DND-41 (cell line): ENCODE results near the gene OR6B3.

ENCODE experiments used
- ATAC-seq: fragments of 200-7000 bp; cut with Tn5 transposase; 3 replicates; pipeline ENCODE4 v1.9.1; 2021; ENCODE audit warnings: low read depth; ENCODE audit not compliant: insufficient read depth
- DNase-seq: peaks from one replicate; pipeline ENCODE4 v3.0.0-alpha.2; 2020
- H2AFZ ChIP-seq: 2 replicates; pipeline ENCODE4 v1.6.0; 2012; ENCODE audit warnings: low read depth, low read length
- H3K27ac ChIP-seq: 2 replicates; pipeline ENCODE4 v1.5.1; 2012; ENCODE audit warnings: low read length, inconsistent platforms
- H3K27me3 ChIP-seq: fragments of 200-600 bp; sonication (generic); 2 replicates; pipeline ENCODE4 v1.6.0; 2012; ENCODE audit warnings: low read length, mild to moderate bottlenecking, inconsistent platforms; ENCODE audit not compliant: insufficient read depth, poor library complexity
- H3K36me3 ChIP-seq: 2 replicates; pipeline ENCODE4 v1.5.1; 2012; ENCODE audit warnings: low read length, inconsistent platforms; ENCODE audit not compliant: insufficient read depth
- H3K4me1 ChIP-seq: 2 replicates; pipeline ENCODE4 v1.5.1; 2012; ENCODE audit warnings: mild to moderate bottlenecking, low read length; ENCODE audit not compliant: insufficient read depth
- H3K4me2 ChIP-seq: 2 replicates; pipeline ENCODE4 v1.6.0; 2012; ENCODE audit warnings: mild to moderate bottlenecking, moderate library complexity, low read length, inconsistent platforms; ENCODE audit not compliant: insufficient read depth
- H3K4me3 ChIP-seq, 2 experiments: fragments of 200-600 bp in 1 of 2; shearing (Covaris generic) in 1 of 2; 2 replicates each; pipeline ENCODE4 v1.5.1; 2012 to 2016; ENCODE audit warnings: inconsistent platforms in 2 of 2, low read length in 2 of 2, mild to moderate bottlenecking in 2 of 2, low read depth in 1 of 2, moderate library complexity in 1 of 2
- H3K79me2 ChIP-seq: 2 replicates; pipeline ENCODE4 v1.6.0; 2012; ENCODE audit warnings: low read length, inconsistent platforms; ENCODE audit not compliant: insufficient read depth
- H3K9ac ChIP-seq: 2 replicates; pipeline ENCODE4 v1.6.0; 2012; ENCODE audit warnings: low read depth, mild to moderate bottlenecking, inconsistent platforms, low read length, moderate library complexity
- H3K9me3 ChIP-seq: 2 replicates; pipeline ENCODE4 v1.5.1; 2012; ENCODE audit warnings: low read length, moderate library complexity, mild to moderate bottlenecking, inconsistent platforms; ENCODE audit not compliant: insufficient read depth, severe bottlenecking
- H4K20me1 ChIP-seq: 2 replicates; pipeline ENCODE4 v1.6.0; 2012; ENCODE audit warnings: low read length; ENCODE audit not compliant: insufficient read depth
- EZH2 ChIP-seq: IDR thresholded peaks from 3 replicates; pipeline ENCODE4 v1.6.1; 2012; ENCODE audit warnings: borderline replicate concordance, low read depth, mild to moderate bottlenecking, moderate library complexity, low read length, inconsistent platforms; ENCODE audit not compliant: severe bottlenecking
- TF ChIP-seq, protein P1 (sequence below): IDR thresholded peaks from 2 replicates; pipeline ENCODE4 v1.5.1; 2012; ENCODE audit warnings: borderline replicate concordance, low read length, moderate library complexity, mild to moderate bottlenecking; ENCODE audit not compliant: poor library complexity, severe bottlenecking; ENCODE audit errors: extremely low read depth

The OR6B3 gene

DNA sequence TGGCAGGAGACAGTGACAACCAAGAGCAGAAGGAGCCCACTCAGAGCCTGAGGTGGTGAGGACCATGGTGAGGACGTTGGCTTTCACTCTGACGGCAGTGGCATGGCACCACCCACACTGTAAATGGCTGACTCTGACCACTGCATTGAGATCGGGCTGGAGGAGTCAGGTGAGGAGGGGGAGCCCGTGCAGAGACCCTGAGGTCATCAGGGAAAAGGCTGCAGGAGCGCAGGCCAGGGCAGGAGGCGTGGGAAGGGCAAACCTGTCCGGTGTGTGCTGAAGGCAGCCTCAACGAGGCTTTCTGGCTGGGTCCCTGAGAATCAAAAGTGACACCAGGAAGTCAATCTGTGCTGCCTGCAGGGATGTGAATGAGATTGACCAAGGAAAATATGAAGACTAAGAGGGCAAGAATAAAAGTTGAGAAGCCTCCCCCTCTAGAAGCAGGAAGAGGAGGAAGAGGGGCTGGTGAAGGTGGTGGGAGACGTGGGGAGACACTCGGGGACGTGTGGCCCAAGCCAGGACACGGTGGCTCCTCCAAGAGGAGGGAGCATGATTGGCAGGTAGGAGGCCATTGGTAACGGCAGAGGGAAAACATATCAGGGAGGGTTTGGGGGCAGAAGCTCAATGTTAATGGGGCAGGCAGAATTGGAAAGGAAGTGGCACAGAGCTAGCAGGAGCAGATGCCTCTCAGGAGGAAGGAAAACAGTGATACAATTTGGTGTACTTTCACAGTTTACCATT, 2.0 kb upstream of the OR6B3 start:
- ATAC-seq = no peak
- H3K4me1 ChIP-seq = no peaks in the 10 kb centered on the region
- no peak overlapping the region for H3K4me3 ChIP-seq
- no peaks in the 10 kb centered on the region for H3K36me3 ChIP-seq
- H3K27me3 ChIP-seq = peaks cover 24% of the 10 kb centered on the region
- no peaks in the 10 kb centered on the region for H3K9me3 ChIP-seq
- no peak overlapping the region for H2AFZ ChIP-seq
- no peak for TF ChIP-seq EZH2
- TF ChIP-seq, protein P1, sequence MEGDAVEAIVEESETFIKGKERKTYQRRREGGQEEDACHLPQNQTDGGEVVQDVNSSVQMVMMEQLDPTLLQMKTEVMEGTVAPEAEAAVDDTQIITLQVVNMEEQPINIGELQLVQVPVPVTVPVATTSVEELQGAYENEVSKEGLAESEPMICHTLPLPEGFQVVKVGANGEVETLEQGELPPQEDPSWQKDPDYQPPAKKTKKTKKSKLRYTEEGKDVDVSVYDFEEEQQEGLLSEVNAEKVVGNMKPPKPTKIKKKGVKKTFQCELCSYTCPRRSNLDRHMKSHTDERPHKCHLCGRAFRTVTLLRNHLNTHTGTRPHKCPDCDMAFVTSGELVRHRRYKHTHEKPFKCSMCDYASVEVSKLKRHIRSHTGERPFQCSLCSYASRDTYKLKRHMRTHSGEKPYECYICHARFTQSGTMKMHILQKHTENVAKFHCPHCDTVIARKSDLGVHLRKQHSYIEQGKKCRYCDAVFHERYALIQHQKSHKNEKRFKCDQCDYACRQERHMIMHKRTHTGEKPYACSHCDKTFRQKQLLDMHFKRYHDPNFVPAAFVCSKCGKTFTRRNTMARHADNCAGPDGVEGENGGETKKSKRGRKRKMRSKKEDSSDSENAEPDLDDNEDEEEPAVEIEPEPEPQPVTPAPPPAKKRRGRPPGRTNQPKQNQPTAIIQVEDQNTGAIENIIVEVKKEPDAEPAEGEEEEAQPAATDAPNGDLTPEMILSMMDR = no peak
- H3K79me2 ChIP-seq = no peaks in the 10 kb centered on the region
- no peak overlapping the region for H3K27ac ChIP-seq
- no peak for DNase-seq
- H3K4me2 ChIP-seq = no peak overlapping the region
- no peak overlapping the region for H3K9ac ChIP-seq
- H4K20me1 ChIP-seq = peaks cover 3% of the 10 kb centered on the region; the same call in 1 of the 2 replicates

- H3K4me1 ChIP-seq = no peaks in the 10 kb centered on the region
- H3K4me2 ChIP-seq = no peak overlapping the region
- DNase-seq (no peak), ATAC-seq (no peak)
- H3K9ac ChIP-seq = no peak overlapping the region
- no peaks in the 10 kb centered on the region for H3K9me3 ChIP-seq
- H3K27ac ChIP-seq = no peak overlapping the region
- H3K36me3 ChIP-seq = no peaks in the 10 kb centered on the region
- H3K4me3 ChIP-seq = no peak overlapping the region
- H4K20me1 ChIP-seq = peaks cover 3% of the 10 kb centered on the region; the same call in 1 of the 2 replicates
- TF ChIP-seq EZH2 = no peak
- TF ChIP-seq, protein P1 = no peak
- H3K27me3 ChIP-seq = peaks cover 47% of the 10 kb centered on the region
- H2AFZ ChIP-seq = no peak overlapping the region
- no peaks in the 10 kb centered on the region for H3K79me2 ChIP-seq
These were observed 797 bp downstream of the OR6B3 start for GRCh38 chr2:240052524-240052923.

DNA sequence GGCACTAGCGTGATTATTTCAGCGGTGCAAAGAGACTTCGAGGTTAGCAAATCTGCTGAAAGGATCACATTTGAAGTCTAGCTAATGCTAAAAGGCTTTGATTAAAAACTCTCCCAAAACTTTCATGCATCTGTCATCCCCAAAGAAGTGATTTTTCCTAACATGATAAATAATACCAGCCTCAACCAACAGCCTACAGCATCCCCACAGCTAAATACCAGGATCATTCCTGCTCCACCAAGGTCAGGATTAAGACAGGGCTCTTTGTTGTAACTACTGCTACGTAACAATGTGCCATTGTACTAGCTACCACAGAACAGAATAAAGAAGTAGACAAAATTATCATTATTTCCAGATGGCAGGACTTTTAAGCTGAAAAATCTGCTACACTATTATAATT, 1.6 kb downstream of the OR6B3 start:
- no peak overlapping the region for H3K4me3 ChIP-seq
- H2AFZ ChIP-seq = no peak overlapping the region
- no peak overlapping the region for H3K9ac ChIP-seq
- no peaks in the 10 kb centered on the region for H3K36me3 ChIP-seq
- no peaks in the 10 kb centered on the region for H3K4me1 ChIP-seq
- H3K9me3 ChIP-seq = no peaks in the 10 kb centered on the region
- H3K4me2 ChIP-seq = no peak overlapping the region
- ATAC-seq (no peak), DNase-seq (no peak)
- H3K27ac ChIP-seq = no peak overlapping the region
- peaks cover 49% of the 10 kb centered on the region for H3K27me3 ChIP-seq
- H4K20me1 ChIP-seq = no peaks in the 10 kb centered on the region; the same call in 1 of the 2 replicates
- TF ChIP-seq, protein P1 = no peak
- no peak for TF ChIP-seq EZH2
- no peaks in the 10 kb centered on the region for H3K79me2 ChIP-seq
